Cerebellar cortex (tissue), 1 donor: ENCODE results near the gene HRAS.

Source experiments
- DNase-seq: peaks from one replicate; pipeline ENCODE4 v3.0.0-alpha.2; 2015; ENCODE audit warnings: low spot score

Gene HRAS

GRCh38 chr11:567011-567628, 31.7 kb upstream of the HRAS start:
- peak; percentile 34 for DNase-seq

- peak; percentile 47 for DNase-seq
These were observed 30.6 kb upstream of the HRAS start for GRCh38 chr11:565921-566509.

- DNase-seq = no peak
These were observed 28.6 kb upstream of the HRAS start for GRCh38 chr11:563812-564578.

GRCh38 chr11:563066-563811, 27.9 kb upstream of the HRAS start:
- no peak for DNase-seq

GRCh38 chr11:562046-562645, 26.8 kb upstream of the HRAS start:
- no peak for DNase-seq

- no peak for DNase-seq
These were observed 26.0 kb upstream of the HRAS start for GRCh38 chr11:561148-562003.

- peak; percentile 83 for DNase-seq
These were observed 25.1 kb upstream of the HRAS start, which contains the start of the genes LMNTD2 and RASSF7 for GRCh38 chr11:560305-561147. TSS of gene LMNTD2 (minus strand) at chr11:560738. CDS start at chr11:560716, 22 bp downstream. TSS of gene RASSF7 (plus strand) at chr11:560970. CDS start at chr11:561769, 799 bp downstream.

- no peak for DNase-seq
These were observed 24.4 kb upstream of the HRAS start for GRCh38 chr11:559712-560304.

- no peak for DNase-seq
These were observed 23.7 kb upstream of the HRAS start for GRCh38 chr11:559020-559620.

GRCh38 chr11:558503-558902, 23.1 kb upstream of the HRAS start:
- DNase-seq = no peak

GRCh38 chr11:557328-558132, 22.2 kb upstream of the HRAS start:
- DNase-seq = no peak

GRCh38 chr11:556662-557256, 21.4 kb upstream of the HRAS start:
- DNase-seq = no peak

- no peak for DNase-seq
These were observed 20.6 kb upstream of the HRAS start for GRCh38 chr11:555780-556661.

GRCh38 chr11:555227-555779, 19.9 kb upstream of the HRAS start:
- no peak for DNase-seq

GRCh38 chr11:554428-555226, 19.3 kb upstream of the HRAS start:
- peak; percentile 73 for DNase-seq

GRCh38 chr11:553988-554340, 18.6 kb upstream of the HRAS start:
- no peak for DNase-seq
